Left kidney (tissue), 2 donors: Measurements from ENCODE around the gene NCS1. TPM values are rescaled to one million over a fixed set of nuclear protein-coding genes. Genes with fewer than 3 reads are reported as not detected.

Experiments
- DNase-seq: peaks from one replicate; pipeline ENCODE4 v3.0.0-alpha.2; 2013
- polyA plus RNA-seq: library from polyadenylated mRNA; unstranded; fragments of 120-200 nt; gene quantifications from one replicate; pipeline ENCODE4 v1.2.1, GENCODE V29; 2013; ENCODE audit not compliant: insufficient read length

NCS1 gene
- polyA plus RNA-seq, 1 donor, result 24.2 TPM

DNA sequence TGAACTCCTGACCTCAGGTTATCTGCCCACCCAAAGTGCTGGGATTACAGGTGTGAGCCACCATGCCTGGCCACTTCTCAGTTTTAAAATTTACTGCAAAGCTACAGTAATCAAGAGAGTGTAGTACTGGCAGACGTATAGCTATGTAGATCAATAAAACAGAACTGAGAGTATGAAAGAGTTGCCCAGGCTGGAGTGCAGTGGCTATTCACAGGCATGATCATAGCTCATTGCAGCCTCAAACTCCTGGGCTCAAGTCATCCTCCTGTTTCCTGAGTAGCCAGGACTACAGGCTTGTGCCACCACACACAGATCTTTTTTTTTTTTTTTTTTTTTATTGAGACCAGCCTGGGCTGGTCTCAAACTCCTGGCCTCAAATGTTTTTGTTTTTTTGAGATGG is 26.5 kb upstream of the NCS1 start:
- no peak for DNase-seq

DNA sequence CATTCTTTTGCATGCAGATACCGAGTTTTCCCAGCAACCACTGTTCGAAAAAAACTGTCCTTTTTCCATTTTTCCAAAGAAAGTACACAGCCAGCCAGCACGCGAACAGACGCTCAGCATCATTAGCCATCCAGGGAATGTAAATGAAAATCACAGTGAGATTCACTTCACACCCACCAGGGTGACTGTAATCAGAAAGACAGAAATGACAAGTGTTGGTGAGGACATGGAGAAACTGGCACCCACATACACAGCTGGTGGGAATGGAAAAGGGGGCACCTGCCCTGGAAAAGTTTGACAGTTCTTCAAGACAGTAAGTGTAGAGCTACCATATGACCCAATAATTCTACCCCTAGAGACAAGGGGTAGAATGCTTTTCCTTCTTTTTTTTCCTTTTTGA is 25.0 kb upstream of the NCS1 start:
- no peak for DNase-seq

DNA sequence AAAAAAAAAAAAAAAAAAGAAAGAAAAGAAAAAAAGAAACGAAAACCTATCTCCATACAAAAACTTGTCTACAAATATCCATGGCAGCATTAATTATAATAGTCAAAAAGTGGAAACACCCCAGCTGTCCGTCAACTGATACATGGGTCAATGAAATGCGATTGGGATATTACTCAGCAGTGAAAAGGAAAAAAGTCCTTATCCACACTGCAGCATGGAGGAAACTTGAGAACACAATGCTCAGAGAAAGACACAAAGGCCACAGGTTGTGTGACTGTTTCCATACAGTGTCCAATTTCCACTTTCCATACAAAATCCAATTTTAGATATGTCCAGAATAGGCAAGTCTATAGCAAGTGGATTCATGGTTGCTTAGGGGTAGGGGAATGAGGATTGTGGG is 24.3 kb upstream of the NCS1 start:
- DNase-seq, result no peak

DNA sequence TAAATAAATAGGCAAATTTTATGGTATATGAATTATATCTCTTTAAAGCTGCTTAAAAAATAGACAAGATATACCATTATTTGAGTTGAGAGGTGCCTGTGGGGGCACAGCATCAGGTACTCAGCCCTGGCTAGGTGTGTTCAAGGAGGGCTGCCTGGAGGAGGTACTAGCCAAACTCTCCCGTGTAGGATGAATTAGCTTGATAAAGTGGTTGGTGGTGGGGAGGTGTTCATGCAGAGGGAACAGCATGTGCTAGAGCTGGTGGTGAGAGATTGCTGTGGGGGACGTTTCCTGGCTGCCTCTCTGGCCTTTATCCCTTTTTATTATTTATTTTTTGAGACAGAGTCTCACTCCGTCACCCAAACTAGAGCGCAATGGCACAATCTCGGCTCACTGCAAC is 23.2 kb upstream of the NCS1 start:
- no peak for DNase-seq

DNA sequence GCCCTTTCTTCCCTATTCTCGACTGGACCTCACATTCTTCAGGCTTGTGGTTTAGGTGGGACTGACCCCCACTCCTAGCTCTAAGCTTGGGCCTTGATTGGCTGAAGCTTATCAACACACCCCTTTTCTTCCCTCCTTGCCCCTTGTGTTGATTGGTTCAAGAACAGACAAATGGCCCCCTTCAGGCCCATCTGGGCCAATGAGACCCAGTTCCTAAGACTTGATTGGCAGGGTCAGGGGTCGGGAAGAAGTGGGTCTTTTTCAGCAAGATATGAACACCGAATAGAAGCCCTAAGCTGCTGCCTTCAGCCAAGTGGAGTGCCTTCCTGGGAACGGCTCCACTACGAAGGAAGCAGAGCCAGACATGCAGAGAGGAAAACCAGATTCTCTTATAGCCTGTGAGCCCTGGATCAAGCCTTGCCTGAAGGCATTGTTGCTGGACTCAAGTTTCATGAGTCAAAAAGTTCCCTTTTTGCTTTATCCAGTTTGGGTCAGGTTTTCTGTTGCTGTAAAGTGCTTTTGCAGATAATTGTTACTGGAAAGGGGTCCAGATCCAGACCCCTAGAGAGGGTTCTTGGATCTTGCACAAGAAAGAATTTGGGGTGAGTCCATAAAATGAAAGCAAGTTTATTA is 22.4 kb upstream of the NCS1 start:
- no peak for DNase-seq

DNA sequence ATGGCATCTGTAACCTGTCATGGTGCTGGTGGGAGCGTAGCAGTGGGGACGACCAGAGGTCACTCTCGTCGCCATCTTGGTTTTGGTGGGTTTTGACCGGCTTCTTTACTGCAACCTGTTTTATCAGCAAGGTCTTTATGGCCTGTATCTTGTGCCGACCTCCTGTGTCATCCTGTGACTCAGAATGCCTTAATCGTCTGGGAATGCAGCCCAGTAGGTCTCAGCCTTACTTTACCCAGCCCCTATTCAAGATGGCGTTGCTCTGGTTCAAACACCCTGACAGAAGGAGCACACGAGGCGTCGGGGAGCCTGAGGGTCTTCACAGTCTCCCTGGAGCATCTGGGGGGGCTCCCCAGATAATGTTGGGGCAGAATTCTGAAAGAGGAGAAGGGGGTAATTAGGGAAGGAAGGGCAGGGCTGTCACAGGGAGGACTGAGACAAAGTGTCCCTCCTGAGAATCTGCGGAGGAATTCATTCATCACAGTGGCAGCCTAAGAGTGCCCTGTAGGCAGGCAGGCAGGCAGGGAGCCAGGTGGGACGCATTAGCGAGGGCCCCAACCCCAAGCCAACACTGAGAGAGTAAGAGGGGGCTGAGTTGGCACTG is 21.3 kb upstream of the NCS1 start:
- DNase-seq, result no peak

DNA sequence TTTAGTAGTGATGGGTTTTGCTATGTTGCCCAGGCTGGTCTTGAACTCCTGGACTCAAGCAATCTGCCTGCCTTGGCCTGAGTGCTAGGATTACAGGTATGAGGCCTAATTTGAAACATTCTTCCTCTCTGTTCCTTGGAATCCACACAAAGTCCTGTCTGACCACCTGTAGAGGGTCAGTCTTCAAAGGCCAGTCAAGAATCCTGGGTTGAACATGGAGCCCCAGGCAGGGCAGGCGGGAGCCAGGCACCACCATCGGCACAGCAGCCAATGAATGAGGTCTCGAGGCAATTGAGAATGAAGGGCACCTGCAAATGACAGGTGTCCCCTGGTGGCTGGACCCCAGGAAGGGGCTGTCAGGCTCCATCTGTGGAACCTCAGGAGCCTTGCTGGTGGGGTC is 17.4 kb upstream of the NCS1 start:
- no peak for DNase-seq

DNA sequence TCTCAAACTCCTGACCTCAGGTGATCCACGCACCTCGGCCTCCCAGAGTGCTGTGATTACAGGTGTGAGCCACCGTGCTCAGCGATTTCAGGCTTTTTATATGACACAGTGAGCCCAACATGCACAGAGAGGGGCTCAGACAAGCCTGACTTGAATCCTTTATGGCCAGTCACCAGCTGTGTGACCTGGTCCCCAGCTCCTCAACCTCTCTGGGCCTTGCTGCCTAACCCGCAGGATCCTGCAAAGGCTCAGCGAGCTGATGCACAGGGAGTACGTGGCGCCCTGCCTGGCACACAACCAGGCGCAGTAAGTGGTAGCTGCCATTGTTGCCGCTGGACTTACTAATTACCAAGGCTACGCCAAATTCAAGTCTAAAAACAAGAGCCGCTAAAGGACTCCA is 16.6 kb upstream of the NCS1 start:
- no peak for DNase-seq

DNA sequence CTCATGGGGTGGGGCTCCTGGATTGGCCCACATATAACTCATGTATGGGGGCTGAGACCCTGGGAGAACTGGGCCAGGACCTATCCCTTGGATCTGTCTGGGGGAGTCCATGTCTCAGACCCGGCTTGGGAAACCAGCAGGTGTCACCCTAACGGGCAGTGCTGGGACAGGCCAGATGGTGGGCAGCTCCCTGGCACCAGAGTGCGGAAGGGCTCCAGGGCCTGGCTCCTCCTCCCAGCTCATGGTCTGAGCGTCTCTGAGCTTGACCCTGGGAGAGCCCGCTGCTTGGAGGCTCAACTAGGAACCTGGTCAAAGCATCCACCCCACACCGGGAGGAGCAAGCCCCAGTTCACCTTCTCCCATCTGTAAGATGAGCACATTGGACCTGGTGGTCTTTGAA is 15.5 kb upstream of the NCS1 start:
- no peak for DNase-seq

DNA sequence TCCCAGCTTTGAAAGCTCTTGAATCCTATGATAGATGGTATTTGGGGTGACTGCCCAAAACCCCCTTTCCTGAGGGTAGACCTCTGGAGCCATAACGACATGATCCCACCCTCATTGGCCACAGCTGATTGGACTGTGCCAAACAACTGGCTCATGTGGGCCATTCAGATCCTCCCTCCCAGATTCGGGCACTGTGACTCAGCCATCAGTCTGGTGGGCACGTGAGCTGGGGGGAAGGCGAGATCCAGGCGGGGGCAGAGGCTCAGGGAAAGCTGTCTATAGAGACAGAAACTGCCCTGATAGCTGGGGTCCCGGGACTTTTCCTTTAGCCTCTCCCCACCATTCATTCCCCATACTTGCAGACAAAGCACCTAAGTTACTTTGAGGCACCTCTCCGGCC is 15.1 kb upstream of the NCS1 start:
- DNase-seq, result no peak

DNA sequence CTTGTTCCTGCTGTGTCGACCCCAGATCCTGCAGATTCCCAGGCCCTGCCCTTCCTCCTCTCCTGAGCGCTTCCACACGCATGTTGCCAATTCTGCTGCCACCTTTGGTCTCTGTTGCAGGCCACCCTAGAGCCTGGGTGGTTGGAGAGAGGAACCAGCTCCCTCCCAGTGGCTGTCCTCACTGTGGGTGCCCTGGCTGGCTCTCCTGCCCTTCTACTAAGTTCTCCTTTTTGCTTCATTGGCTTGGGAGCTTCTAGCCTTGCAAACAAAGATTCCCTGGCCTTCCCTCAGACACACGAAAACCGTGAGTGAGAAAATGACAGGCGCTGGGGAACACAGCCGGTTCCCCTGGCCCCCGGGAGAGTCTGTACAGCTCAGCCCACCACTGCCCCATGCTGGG is 14.2 kb upstream of the NCS1 start:
- no peak for DNase-seq

DNA sequence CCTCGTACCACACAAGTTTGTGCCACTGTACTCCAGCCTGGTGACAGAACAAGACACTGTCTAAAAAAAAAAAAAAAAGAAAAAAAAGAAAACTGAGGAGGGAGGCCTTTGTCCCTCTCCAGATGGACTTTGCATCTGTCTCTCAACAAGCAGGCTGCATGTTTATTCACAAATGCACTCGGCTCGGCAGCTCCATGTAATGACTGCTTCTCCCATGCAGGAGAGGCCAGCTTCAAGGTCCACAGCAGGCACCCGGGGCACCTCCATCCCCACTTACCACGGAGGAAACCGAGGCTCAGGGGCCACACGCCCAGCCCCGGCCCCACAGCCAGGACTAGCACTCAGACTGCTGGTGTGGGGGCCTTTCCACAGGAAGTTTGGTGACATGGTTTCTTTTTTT is 13.1 kb upstream of the NCS1 start:
- no peak for DNase-seq

DNA sequence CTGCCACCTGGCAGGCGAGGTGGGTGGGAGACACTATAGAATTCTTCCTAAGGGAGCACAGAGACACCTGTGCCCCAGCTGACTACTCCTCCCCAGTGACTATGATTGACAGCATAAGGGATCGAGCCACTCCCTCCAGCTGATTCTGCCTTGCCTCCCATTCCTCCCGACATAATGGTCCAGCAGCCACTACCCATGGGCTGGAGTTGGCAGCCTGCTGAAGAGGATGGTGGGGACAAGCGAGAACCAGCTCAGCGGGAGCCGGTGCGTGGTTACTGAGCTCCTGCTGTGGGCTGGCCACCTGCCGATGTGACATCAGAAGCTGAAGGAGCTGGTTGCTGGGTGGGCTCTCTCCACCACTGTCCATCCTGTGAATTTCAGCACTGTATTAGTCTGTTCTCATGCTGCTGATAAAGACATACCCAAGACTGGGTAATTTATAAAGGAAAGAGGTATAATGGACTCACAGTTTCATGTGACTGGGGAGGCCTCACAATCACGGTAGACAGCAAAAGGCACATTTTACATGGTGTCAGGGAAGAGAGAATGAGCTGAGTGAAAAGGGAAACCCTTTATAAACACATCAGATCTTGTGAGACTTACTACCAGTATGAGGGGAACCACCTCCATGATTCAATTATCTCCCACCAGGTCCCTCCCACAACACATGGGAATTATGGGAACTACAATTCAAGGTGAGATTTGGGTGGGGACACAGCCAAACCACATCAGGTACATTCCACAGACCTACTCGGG is 12.1 kb upstream of the NCS1 start:
- DNase-seq, result no peak

DNA sequence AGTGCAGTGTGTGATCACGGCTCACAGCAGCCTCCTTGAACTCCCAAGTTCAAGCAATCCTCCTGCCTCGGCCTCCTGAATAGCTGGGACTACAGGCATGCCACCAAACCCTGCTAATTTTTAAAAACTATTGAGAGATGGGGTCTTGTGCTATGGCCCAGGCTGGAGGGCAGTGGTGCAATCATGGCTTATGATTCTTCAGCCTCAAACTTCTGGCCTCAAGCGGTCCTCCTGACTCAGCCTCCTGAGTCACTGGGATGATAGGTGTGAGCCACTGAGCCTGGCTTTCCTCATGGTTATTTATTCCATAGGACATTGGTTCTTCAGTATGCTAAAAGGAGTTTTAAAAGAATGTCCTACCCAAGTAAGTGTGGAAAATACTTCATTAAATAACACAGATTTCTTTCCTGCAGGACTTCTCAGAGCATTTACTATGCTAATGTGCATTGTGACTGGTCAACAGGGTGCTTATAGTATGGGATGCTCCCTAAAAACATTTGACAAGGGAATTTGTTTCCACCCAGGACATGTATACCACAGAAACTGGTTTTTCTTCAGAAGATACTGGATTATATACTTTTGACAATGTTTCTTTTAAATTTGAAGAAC is 11.2 kb upstream of the NCS1 start:
- DNase-seq, result no peak

DNA sequence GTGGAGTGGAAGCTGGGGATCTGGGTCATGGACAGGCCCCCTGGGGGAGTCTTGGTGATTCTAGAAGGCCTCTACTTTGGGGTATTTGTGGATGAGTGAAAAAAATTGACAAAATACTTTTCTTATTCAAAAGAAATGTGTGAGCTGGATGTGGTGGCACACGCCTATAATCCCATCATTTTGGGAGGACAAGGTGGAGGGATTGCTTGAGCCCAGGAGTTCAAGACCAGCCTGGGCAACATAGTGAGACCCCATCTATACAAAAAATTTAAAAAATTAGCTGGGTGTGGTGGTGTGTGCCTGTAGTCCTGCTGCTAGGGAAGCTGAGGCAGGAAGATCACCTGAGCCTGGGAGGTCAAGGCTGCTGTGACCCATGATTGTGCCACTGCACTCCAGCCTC is 6.6 kb upstream of the NCS1 start:
- DNase-seq, result no peak

DNA sequence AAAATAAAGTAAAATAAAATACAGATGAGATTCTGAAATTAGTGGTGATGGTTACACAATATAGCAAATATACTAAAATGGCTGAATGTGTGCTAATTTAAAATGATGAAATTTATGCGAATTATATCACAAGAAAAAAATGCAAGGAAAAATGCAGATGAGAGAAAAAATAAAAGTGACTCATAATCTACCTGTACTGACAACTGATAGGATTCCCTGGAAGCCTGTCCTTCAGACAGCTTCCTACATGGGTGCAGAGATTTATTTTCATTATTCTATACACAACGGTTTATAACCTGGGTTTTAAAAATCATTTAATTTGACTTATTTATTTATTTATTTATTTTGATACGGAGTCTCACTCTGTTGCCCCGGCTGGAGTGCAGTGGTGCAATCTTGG is 5.8 kb upstream of the NCS1 start:
- DNase-seq, result no peak

DNA sequence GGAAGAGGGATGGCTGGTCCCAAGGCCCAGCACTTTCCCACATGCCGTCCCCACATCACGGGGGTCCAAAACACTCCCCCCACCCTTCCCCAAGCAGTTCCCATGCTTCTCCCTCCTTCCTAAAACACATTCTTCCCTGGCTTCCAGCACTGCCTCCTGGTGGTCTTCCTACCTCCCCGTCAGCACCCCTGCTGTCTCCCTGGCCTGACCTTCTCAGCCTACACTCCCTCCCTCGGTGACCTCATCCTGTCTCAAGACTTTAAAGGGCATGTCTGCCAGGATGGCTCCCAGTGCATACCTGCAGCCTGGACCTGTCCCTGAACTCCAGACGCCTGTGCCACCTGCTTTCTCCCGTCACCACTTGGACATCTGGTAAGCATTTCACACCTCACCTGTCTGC is 4.3 kb upstream of the NCS1 start:
- DNase-seq, result no peak

DNA sequence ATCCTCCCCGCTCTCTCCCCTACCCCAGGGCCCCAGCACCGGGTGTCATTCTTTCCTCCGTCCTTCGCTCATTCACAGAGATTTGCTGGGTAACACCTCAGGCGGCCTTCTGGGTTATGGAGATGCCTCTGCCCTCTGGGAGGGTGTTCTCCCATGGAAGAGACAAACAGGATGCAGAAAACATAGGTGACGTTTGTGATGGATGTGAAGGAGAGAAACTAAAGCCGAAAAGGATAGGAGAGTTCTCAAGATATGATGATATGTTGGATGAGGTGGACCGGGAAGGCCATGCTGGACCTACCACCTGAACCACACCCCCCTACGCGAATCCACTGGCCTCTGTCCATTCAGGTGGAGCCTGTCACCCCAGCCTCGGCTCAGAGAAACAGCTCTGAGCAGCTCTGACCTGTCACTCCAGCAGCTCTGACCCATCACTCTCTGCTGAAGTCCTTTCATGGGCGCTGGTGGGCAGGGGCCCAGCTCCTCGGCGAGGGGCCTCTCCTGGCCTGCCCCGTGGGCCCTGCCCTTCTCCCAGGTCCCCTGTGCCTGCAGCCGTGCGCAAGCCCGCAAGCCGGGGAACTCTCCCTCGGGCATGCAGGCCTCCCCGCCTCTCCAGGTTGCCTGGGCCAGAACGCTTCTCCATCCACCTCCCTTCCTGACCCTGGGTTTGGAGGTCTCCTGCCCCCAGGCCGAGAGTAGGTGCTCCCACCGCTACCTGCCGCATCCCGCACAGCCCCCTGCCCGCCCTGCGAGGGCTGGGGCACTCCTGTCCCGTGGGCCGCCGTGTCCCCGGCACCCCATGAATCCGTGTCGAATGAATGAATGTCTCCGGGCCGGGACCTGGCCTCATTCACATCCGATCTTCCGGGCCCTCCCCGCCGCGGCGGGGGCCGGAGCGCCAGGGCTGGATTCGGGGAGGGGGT is 717 bp upstream of the NCS1 start:
- no peak for DNase-seq

DNA sequence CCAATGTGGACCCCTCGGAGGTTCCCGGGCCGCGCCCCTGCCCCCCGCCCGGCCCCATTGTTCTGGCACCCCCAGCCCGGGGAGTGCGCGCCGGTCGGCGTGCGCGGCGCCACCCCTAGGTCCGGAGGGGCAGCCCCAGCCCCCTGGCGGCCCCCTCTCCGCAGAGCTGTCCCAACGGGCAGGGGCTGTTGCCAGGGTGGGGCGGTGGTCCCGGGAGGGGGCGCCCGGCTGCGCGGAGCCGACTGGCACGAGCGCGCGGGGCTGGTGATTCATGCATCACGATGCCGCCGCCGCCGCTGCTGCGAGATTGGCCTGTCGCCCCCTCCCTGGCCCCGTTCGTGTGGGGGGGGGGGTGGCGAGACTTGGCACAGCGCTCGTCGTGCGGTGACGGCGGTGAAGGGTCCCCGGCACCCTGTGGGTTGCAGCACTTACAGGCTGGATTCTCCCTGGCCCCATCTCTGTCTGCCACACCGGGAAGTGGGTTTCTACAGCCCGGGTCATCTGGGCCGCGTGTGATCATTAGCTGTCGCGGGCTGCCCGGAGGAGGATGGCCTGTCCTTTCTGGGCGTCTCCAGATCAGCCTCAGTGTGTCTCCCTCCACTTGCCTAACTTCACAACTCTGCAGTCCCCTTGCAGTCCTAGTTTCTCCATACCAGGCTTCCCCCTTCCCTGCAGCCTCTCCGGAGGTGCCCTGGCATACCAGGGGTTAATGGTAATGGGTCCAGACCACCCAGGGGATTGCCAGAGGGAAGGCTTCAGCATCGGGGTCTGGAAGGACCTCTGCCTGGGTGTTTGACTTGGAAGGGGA is 858 bp downstream of the NCS1 start:
- DNase-seq, result no peak

DNA sequence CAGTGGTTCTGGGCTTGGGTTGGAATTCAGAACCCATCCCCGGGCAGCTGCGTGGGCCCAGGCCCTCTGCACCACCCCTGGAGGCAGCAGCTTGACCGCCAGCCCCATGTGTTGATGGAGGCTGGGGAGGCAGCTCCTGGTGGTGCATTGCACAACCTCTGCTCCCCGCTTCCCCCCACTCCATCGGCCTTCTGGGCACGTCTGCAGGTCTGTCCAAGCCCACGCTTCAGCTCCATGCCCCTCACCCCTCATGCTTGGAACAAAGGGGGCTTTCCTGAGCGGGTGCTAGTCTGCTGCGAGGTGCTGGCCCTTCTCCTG is 1.4 kb downstream of the NCS1 start:
- no peak for DNase-seq

DNA sequence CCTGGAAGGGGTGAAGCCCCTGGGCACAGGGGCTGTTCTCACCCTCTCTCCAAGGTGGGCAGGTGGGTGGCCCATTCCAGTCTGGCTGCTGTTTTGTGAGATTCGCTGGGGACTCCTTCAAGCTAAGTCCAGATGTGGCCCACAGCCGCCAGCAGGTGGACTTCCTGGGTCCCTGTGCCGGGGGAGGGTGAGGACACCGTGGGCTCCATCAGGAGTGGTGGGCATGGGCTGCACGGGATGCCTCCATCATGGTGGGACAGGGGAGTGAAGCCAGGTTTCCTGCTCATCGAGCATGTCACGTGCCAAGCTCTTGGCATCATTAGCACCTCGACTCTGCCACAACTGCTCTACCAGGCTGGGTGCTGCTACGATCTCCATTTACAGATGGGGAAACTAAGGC is 1.8 kb downstream of the NCS1 start:
- DNase-seq, result no peak

DNA sequence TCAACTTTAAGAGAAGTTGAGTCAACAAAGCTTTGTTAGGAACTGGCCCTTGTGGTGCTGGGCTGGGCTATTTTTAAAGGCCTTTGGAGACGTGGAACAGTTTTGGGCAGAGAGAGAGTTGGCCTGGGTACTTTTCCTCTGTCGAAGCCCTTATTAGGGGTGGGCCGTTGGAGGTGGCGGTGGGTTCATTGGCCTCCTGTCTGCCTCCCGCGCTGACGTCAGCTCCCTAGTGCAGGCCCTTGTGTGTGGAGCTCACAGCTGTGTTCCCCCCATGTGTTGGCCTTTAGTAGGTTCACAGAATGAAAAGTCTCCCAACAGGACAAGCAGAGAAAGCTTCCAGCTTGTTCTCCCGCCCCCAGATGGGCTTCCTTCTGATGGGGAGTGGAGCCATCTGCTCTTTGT is 2.7 kb downstream of the NCS1 start:
- no peak for DNase-seq
